Measurements from ENCODE around the gene ORAI3.
"Not testable (repeated sequence)": the region's sequence is repeated elsewhere in the genome, so short reads cannot be mapped to it uniquely, and the experiment has no call there.

ORAI3 gene

GRCh38 chr16:30929167-30929566 is 19.7 kb upstream of the ORAI3 start:
- H3K36me3 Mint-ChIP-seq = peaks cover 35% of the 10 kb centered on the region
- H3K27me3 Mint-ChIP-seq = no peaks in the 10 kb centered on the region
- no peaks in the 10 kb centered on the region for H3K9me3 Mint-ChIP-seq
- no peak overlapping the region for H3K4me3 Mint-ChIP-seq
- peaks cover 26% of the 10 kb centered on the region for H3K4me1 Mint-ChIP-seq
- ATAC-seq = no peak
- H3K27ac Mint-ChIP-seq = no peak overlapping the region

- Mint-ChIP-seq H3K27ac (no peak overlapping the region), H3K27me3 (no peaks in the 10 kb centered on the region), H3K9me3 (no peaks in the 10 kb centered on the region), H3K4me3 (no peak overlapping the region), H3K36me3 (peaks cover 42% of the 10 kb centered on the region), H3K4me1 (peaks cover 24% of the 10 kb centered on the region)
- ATAC-seq = no peak
Observed at GRCh38 chr16:30930160-30930571, 18.7 kb upstream of the ORAI3 start.

GRCh38 chr16:30931068-30931650 is 17.7 kb upstream of the ORAI3 start:
- Mint-ChIP-seq H3K36me3 (peaks cover 42% of the 10 kb centered on the region), H3K27me3 (no peaks in the 10 kb centered on the region), H3K9me3 (no peaks in the 10 kb centered on the region), H3K4me1 (peaks cover 20% of the 10 kb centered on the region), H3K27ac (no peak overlapping the region), H3K4me3 (no peak overlapping the region)
- ATAC-seq = no peak

GRCh38 chr16:30934827-30935557 is 13.9 kb upstream of the ORAI3 start:
- H3K9me3 Mint-ChIP-seq = no peaks in the 10 kb centered on the region
- no peaks in the 10 kb centered on the region for H3K27me3 Mint-ChIP-seq
- peaks cover 19% of the 10 kb centered on the region for H3K4me1 Mint-ChIP-seq
- peaks cover 33% of the 10 kb centered on the region for H3K36me3 Mint-ChIP-seq
- no peak for ATAC-seq
- no peak overlapping the region for H3K4me3 Mint-ChIP-seq
- peak overlapping the region; percentile 34 for H3K27ac Mint-ChIP-seq

GRCh38 chr16:30937692-30938091 is 11.2 kb upstream of the ORAI3 start:
- Mint-ChIP-seq H3K27me3 (no peaks in the 10 kb centered on the region), H3K36me3 (peaks cover 13% of the 10 kb centered on the region), H3K27ac (no peak overlapping the region), H3K4me1 (peaks cover 36% of the 10 kb centered on the region), H3K9me3 (no peaks in the 10 kb centered on the region), H3K4me3 (no peak overlapping the region)
- ATAC-seq = no peak

- Mint-ChIP-seq H3K36me3 (peaks cover 21% of the 10 kb centered on the region), H3K4me1 (peaks cover 38% of the 10 kb centered on the region)
- H3K27ac Mint-ChIP-seq, H3K27me3 Mint-ChIP-seq, H3K4me3 Mint-ChIP-seq, H3K9me3 Mint-ChIP-seq, ATAC-seq: not testable (repeated sequence)
Observed at GRCh38 chr16:30939571-30939970, 9.3 kb upstream of the ORAI3 start.

- Mint-ChIP-seq H3K4me3 (peak overlapping the region; percentile 59), H3K27me3 (no peaks in the 10 kb centered on the region), H3K9me3 (no peaks in the 10 kb centered on the region), H3K4me1 (peaks cover 29% of the 10 kb centered on the region), H3K27ac (peak overlapping the region; percentile 54), H3K36me3 (peaks cover 23% of the 10 kb centered on the region)
- peak; percentile 95 for ATAC-seq
Observed at GRCh38 chr16:30941600-30942425, 7.1 kb upstream of the ORAI3 start.

GRCh38 chr16:30942426-30942806 is 6.5 kb upstream of the ORAI3 start:
- H3K27me3 Mint-ChIP-seq = no peaks in the 10 kb centered on the region
- peak overlapping the region; percentile 54 for H3K27ac Mint-ChIP-seq
- peaks cover 27% of the 10 kb centered on the region for H3K4me1 Mint-ChIP-seq
- H3K9me3 Mint-ChIP-seq = no peaks in the 10 kb centered on the region
- ATAC-seq = no peak
- peak overlapping the region; percentile 59 for H3K4me3 Mint-ChIP-seq
- peaks cover 28% of the 10 kb centered on the region for H3K36me3 Mint-ChIP-seq

GRCh38 chr16:30944352-30944751 is 4.5 kb upstream of the ORAI3 start:
- ATAC-seq = no peak
- no peaks in the 10 kb centered on the region for H3K27me3 Mint-ChIP-seq
- peak overlapping the region; percentile 2 for H3K27ac Mint-ChIP-seq
- H3K4me3 Mint-ChIP-seq = no peak overlapping the region
- no peaks in the 10 kb centered on the region for H3K9me3 Mint-ChIP-seq
- H3K4me1 Mint-ChIP-seq = peaks cover 20% of the 10 kb centered on the region
- peaks cover 29% of the 10 kb centered on the region for H3K36me3 Mint-ChIP-seq

- H3K9me3 Mint-ChIP-seq = no peaks in the 10 kb centered on the region
- no peak for ATAC-seq
- peaks cover 30% of the 10 kb centered on the region for H3K4me1 Mint-ChIP-seq
- H3K27ac Mint-ChIP-seq = no peak overlapping the region
- H3K27me3 Mint-ChIP-seq = no peaks in the 10 kb centered on the region
- H3K4me3 Mint-ChIP-seq = no peak overlapping the region
- H3K36me3 Mint-ChIP-seq = peaks cover 29% of the 10 kb centered on the region
Observed at GRCh38 chr16:30946671-30947540, 2.0 kb upstream of the ORAI3 start.

GRCh38 chr16:30947541-30947858 is 1.4 kb upstream of the ORAI3 start:
- peaks cover 29% of the 10 kb centered on the region for H3K36me3 Mint-ChIP-seq
- H3K27ac Mint-ChIP-seq = no peak overlapping the region
- no peaks in the 10 kb centered on the region for H3K9me3 Mint-ChIP-seq
- no peak overlapping the region for H3K4me3 Mint-ChIP-seq
- no peaks in the 10 kb centered on the region for H3K27me3 Mint-ChIP-seq
- no peak for ATAC-seq
- H3K4me1 Mint-ChIP-seq = peaks cover 24% of the 10 kb centered on the region

- Mint-ChIP-seq H3K36me3 (peaks cover 29% of the 10 kb centered on the region), H3K9me3 (no peaks in the 10 kb centered on the region), H3K27me3 (no peaks in the 10 kb centered on the region), H3K4me1 (peaks cover 18% of the 10 kb centered on the region), H3K4me3 (peak overlapping the region; percentile 15), H3K27ac (peak overlapping the region; percentile 89)
- peak; percentile 31 for ATAC-seq
Observed at GRCh38 chr16:30947859-30948666, 805 bp upstream of the ORAI3 start.

GRCh38 chr16:30949650-30950515 is 1.0 kb downstream of the ORAI3 start:
- Mint-ChIP-seq H3K36me3 (peaks cover 15% of the 10 kb centered on the region), H3K4me1 (peaks cover 35% of the 10 kb centered on the region), H3K9me3 (no peaks in the 10 kb centered on the region), H3K4me3 (peak overlapping the region; percentile 97), H3K27ac (peak overlapping the region; percentile 89), H3K27me3 (no peaks in the 10 kb centered on the region)
- peak; percentile 70 for ATAC-seq
